GM18867 (cell line): ENCODE measurements around the gene TRIM66.

Source experiments
- ATAC-seq: cut with Tn5 transposase; IDR thresholded peaks from one replicate; pipeline ENCODE4 v1.9.1; 2021; ENCODE audit warnings: mild to moderate bottlenecking, moderate library complexity; ENCODE audit not compliant: unreplicated experiment

The TRIM66 gene

DNA sequence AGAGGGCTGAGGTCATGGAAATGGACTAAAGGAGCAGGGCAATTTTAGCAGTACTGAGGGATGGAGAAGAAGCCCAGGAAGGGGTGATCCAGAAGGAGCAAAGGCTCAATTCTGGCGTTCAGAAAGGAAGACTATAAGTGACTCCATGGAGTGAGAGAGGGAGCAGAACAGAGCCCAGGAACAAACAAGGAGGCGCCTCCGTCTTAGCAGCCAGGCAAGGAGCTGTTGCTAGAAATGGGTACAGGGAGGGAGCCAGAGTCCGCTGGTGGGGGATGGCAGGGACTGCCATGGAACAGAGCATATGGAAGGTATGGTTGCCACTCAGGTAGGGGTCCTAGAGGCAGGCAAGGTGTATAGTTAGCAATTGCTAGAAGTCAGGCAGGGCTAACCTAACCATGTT, 68.0 kb downstream of the TRIM66 start:
- no peak for ATAC-seq

DNA sequence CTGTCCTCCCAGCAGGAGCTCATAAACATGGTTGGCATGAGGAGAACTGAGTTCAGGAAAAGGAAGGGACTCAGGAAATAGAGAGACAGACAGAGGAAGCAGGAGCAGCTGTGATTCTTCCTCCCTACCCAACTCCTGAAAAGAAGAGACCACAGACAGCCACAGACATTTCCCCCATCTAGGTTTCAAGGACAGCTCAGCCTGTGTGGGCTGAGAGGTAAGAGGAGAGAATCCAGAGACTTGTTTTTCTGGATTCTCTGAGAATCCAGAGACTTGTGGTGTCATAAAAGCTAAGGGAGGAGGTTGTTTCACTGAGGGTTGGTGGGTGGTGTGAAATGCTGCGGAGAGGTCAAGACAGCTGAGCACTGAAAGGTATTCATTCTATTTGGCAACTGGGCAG, 69.4 kb downstream of the TRIM66 start:
- no peak for ATAC-seq

- ATAC-seq = no peak
Observed at GRCh38 chr11:8612522-8612921, 69.9 kb downstream of the TRIM66 start.

- ATAC-seq = no peak
Observed at GRCh38 chr11:8610532-8611116, 71.8 kb downstream of the TRIM66 start.

DNA sequence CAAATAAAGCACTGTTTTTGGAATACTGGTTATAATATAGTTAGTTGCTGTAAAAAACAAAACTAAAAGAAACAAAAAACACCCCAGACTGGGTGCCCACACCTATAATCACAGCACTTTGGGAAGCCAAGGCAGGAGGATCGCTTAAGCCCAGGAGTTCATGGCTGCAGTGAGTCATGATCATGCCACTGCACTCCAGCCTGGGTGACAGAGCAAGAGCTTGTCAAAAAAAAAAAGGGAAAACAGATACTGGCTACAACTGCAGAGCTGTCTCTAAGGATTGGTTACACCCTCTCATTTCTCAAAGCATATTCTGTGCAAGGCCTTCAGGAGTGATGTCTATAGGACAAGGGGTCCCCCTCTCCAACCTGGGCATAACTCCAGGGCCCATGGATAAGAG, 73.8 kb downstream of the TRIM66 start:
- no peak for ATAC-seq

GRCh38 chr11:8605971-8606563, 76.4 kb downstream of the TRIM66 start:
- no peak for ATAC-seq

- ATAC-seq = peak; percentile 80
Observed at GRCh38 chr11:8604078-8604723, 78.3 kb downstream of the TRIM66 start.

DNA sequence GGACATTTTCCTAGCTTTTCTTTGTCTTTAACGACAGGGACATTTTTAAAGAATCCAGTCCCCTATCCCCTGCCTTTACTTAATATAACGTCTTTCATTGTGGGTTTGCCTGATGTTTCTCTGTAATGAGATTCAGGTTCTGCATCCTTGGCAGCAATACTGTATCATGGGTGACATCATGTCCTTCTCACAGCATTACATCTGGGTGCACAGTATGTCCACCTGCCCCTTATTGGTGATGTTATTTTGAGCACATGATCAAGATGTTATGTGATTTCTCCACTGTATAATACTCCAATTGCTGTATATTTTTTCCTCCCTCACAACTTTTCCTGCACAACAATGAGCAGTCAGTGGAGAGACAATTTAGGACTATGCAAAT, 78.8 kb downstream of the TRIM66 start:
- peak; percentile 14 for ATAC-seq

DNA sequence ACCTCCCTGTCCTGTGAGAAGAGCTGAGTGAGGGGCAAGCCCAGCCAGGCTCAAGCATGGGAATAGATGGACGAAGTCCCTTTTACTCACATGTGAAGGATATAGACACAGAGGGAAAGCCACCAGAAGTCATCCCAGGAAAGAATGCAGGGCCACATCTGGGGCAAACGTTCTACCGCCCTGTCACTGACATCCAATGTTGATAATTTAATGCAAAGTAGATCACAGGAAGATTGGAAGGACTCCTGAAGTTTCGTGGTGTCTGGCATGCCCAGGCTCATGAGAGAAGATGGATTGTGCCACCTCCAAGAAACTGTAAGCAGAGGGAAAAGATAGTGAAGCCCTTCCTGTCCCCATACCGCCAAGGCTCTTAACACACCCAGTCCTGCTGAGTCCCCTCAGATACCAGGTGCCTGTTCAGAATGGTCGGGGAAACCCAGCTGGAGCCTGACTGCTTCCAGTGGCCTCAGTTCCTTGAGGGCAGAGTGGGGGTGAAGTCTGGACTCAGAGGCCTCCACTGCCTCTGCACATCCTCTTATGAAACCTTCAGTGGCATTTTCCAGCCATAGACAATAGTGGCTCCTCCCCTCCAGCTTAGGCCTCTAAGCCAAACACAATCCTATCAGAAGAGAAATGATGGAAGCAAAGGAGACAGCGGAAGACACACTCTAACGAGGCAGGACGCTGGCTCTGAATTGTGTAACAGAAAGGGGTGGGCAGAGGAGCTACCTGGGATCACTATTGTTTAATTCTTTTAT, 80.9 kb downstream of the TRIM66 start:
- ATAC-seq = no peak

DNA sequence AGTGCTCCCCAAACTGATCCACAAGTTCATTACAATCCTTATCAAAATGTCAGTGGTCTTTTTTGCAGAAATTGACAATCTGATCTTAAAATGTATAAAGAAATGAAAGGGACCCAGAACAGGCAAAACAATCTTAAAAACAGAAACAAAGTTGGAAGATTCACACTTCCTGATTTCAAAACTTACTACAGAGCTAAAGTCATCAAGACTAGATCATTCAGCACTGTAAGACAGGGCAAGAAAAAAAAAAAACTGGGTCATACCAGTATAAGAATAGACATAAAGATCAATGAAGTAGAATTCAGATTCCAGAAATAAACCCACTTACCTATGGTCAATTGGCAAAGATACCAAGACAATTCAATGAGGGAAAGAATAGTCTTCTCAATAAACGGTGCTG, 84.0 kb downstream of the TRIM66 start:
- no peak for ATAC-seq

GRCh38 chr11:8597182-8597581, 85.3 kb downstream of the TRIM66 start:
- ATAC-seq = no peak

DNA sequence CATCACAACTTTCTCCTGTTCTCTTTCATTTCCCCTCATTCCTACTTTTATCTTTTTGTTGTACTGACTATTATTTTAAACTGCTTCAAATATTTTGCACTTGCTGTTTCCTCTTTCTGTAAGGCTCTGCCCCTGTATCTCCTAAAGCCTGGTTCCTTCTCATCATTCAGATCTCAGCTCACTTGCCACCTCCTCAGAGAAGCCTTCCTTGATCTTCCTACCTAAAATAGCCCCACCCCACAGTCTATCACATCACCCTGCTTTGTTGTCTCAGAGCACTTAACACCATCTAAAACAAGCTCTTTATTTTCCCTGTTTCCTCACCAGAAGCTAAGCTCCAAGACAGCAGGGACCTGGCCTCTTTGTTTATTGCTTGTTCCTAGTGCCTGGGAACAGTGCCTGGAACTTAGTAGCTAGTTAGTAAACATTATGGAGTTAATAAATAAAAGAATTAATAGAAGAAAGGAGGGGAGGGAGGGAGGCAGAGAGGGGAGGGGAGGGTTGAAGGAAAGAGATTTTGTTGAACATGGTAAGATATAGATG, 85.9 kb downstream of the TRIM66 start:
- ATAC-seq = no peak

DNA sequence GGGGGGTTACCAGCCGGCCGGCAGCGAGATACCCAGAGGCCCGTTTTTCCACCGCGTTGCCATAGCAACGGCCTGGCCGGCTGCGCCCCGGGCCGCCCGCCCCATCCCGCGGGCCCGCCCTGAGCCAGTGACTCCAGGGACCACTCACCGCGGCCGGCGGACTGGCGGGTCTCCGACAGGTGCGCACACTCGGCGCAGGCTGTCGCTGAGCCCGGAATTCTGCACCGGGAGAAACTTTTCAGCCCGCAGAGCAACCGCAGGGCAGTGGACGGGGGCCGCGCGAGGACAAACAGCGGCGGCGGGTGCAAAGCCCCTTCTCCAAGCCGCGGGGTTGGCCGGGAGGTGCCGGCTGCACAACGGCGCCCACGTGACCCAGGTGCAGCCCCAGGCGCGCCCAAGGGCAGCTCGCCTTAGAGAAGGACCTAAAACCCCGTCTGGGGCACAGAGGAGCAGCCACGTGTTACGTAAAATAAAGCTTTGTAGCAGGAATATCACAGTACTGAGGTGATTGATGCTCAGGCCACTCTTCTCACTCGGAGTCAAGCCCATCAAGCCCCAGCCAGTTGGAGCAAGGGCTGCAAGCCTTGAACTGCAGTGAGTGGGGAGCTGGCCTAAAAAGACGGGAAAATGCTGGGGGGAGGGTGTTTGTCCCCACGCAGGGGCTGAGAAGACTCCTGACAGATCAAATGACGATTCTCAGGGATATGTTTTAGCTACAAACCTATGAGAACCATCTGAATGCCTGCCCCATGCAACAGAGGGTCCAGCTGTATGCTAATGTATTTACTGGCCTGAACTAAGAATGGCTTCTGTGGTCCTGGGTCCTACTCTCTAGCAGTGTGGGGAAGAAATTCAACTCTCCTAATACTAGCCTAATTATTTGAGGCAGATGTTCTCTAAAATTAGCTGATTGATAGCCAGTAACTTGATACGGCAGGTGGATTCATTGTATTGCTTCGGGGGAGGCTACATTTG, 88.2 kb downstream of the TRIM66 start, which contains the start of gene STK33:
Gene STK33, minus strand, starts transcription at position 294 of the 975 bp plus-strand sequence. CDS start 119,323 bp downstream, outside the sequence.
- ATAC-seq = peak; percentile 95

DNA sequence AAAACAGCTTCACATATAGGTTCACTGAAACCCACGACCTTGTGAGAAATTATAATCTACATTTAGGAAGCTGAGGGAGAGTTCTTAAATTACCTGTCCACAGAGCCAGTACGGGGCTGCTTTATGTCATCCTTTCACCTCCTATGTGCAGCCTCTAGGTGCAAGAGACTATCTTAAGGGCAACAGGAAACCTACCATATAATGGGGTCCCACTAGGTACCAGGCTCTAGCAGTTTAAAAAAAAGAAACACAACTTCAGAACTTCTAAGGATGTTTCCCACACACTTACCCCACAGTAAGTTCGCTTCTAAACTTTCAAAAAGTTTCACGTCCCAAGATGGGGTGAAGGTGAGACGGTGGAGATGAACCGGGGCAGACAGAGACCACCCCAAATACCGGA, 89.0 kb downstream of the TRIM66 start:
- peak; percentile 30 for ATAC-seq

DNA sequence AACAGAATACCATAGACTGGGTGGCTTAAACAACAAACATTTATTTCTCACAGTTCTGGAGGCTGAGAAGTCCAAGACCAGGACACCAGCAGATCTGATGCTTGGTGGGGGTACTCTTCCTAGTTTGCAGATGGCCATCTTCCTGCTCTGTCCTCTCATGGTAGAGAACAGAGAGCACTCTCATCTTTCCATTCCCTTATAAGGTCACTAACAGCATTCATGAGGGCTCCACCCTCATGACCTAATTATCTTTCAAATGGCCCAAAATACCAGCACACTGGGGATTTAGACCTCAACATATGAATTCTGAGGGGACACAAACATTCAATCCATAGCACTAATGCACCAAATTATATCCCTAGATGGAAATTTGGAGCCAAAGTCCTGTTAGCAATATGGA, 94.5 kb downstream of the TRIM66 start:
- ATAC-seq = no peak

GRCh38 chr11:8586805-8587204, 95.7 kb downstream of the TRIM66 start:
- no peak for ATAC-seq

DNA sequence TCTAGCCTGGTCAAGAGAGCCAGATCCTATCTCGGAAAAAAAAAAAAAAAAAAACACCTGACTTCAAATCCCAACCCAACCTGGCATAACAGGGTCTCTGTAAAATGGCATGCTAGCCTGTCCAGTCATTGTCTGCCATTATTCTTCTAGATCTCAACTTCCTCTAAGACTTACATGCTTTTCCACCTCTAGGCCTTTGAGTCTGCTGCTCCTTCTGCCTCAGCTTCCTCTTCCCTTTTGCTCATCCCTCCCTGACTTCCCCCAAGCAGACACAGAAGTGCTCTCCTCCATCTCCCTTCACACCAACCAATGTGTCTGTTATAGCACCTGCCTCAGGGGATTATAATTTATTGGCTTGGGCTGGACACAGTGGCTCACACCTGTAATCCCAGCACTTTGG, 96.3 kb downstream of the TRIM66 start:
- no peak for ATAC-seq

DNA sequence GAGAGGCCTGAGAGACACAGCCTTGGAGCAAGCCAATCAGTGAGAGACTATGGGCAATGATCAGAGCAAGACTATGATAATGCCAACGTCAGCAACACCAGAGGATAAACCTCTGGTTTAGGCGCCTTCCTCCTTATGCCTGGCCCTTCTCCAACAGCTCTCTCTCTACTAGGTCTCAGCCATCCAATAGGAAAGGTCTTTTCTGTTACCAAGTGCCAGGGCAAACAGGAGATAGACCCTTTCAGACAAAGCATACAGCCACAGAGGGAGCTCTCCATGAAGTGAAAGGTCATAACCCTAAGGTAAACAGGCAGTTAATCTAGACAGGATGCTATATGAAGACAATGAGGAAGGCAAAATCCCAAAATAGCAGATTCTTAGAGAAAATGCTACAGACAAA, 98.0 kb downstream of the TRIM66 start:
- ATAC-seq = no peak

GRCh38 chr11:8584082-8584481, 98.4 kb downstream of the TRIM66 start:
- no peak for ATAC-seq

DNA sequence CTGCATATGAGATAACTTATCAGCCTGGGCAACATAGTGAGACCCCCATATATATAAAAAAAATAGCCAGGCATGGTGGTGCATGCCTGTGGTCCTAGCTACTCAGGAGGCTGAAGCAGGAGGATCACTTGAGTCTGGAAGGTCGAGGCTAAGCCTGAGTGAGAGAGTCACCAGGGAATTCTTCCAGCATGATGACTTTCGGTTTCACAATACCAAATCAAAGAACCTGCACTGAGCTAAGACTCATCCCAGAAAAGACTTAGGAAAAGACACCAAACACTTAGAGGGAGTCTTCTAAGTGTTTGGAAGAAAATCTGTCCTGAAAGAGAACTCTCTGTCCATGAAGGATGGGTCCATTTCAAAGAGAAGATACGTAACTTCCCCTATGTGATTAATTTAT, 101.2 kb downstream of the TRIM66 start:
- no peak for ATAC-seq
